ENCODE results near the gene PCNX3. TPM values are rescaled to one million over a fixed set of nuclear protein-coding genes. Genes with fewer than 3 reads are reported as not detected.

Gene PCNX3
- total and polyA plus RNA-seq, 10 of the 15 experiments (the other 5 are each of a cell fraction or from before 2014, with no cell fraction given), result 0.03 to 46.6 (median 8.4) TPM

DNA sequence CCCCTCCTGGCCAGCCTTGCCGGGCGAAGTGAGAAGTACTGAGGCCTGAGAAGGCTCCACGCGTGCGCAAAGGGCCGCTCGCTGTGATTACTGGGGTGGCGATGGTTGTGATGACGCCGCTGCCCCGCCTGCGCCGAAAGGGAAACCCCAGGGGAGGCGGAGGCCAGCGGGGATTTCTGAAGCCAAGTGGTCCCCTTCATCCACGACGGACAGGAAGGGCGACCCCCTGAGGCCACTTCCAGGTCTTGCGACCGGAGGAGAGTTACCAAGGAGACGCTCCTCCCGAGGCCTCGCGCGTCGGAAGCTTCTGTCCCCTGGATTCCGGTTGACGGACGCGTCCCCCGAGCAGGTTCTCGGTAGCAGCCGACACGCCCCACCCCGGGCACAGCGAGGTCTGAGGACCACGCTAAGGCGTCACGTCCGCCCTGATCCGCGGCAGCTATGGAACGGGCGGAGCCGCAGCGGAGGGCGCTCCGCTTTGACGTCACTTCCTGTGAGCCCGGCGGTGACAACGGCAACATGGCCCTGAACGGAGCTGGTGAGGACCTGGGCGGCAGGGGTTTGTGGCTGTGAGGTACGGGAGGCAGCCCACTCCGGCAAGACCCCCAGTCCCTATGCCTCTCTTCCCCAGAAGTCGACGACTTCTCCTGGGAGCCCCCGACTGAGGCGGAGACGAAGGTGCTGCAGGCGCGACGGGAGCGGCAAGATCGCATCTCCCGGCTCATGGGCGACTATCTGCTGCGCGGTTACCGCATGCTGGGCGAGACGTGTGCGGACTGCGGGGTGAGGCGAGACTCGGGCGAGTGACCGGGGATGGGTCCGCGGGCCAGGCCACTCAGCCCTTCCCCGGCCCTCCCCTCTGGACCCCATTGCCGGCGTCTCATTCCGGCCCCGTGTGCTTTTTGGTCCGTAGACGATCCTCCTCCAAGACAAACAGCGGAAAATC, 45.3 kb upstream of the PCNX3 start, which contains the start of gene ZNRD2 (continued):
- TF ChIP-seq, protein P1, sequence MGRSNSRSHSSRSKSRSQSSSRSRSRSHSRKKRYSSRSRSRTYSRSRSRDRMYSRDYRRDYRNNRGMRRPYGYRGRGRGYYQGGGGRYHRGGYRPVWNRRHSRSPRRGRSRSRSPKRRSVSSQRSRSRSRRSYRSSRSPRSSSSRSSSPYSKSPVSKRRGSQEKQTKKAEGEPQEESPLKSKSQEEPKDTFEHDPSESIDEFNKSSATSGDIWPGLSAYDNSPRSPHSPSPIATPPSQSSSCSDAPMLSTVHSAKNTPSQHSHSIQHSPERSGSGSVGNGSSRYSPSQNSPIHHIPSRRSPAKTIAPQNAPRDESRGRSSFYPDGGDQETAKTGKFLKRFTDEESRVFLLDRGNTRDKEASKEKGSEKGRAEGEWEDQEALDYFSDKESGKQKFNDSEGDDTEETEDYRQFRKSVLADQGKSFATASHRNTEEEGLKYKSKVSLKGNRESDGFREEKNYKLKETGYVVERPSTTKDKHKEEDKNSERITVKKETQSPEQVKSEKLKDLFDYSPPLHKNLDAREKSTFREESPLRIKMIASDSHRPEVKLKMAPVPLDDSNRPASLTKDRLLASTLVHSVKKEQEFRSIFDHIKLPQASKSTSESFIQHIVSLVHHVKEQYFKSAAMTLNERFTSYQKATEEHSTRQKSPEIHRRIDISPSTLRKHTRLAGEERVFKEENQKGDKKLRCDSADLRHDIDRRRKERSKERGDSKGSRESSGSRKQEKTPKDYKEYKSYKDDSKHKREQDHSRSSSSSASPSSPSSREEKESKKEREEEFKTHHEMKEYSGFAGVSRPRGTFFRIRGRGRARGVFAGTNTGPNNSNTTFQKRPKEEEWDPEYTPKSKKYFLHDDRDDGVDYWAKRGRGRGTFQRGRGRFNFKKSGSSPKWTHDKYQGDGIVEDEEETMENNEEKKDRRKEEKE (IDR thresholded peaks at IDR 0.05), result no peak
- TF ChIP-seq, protein P2, sequence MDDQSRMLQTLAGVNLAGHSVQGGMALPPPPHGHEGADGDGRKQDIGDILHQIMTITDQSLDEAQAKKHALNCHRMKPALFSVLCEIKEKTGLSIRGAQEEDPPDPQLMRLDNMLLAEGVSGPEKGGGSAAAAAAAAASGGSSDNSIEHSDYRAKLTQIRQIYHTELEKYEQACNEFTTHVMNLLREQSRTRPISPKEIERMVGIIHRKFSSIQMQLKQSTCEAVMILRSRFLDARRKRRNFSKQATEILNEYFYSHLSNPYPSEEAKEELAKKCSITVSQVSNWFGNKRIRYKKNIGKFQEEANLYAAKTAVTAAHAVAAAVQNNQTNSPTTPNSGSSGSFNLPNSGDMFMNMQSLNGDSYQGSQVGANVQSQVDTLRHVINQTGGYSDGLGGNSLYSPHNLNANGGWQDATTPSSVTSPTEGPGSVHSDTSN (IDR thresholded peaks at IDR 0.05; ENCODE audit: insufficient replicate concordance, low read depth, low read length), result peak; percentile 83
- TF ChIP-seq, protein P3, sequence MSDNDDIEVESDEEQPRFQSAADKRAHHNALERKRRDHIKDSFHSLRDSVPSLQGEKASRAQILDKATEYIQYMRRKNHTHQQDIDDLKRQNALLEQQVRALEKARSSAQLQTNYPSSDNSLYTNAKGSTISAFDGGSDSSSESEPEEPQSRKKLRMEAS (IDR thresholded peaks at IDR 0.05; ENCODE audit: low read depth, low read length), result peak; percentile 65
- TF ChIP-seq ZSCAN29 (IDR thresholded peaks at IDR 0.05) (no peak), NFYB (IDR thresholded peaks at IDR 0.05; ENCODE audit: insufficient read depth, low read depth, low read length) (no peak), TAF1 (IDR thresholded peaks at IDR 0.05; ENCODE audit: borderline replicate concordance, low read depth, low read length) (peak; percentile 81), EP300 (IDR thresholded peaks at IDR 0.05; ENCODE audit: borderline replicate concordance in 1 of 2, control insufficient read depth in 1 of 2, low read depth in 2 of 2, low read length in 2 of 2) (peak in 1 of 2 experiments; percentile 22; a peak in 2 of 4 replicates), FOS (IDR thresholded peaks at IDR 0.05; ENCODE audit: borderline replicate concordance, extremely low read depth, insufficient read length) (no peak), CBX3 (IDR thresholded peaks at IDR 0.05; ENCODE audit: borderline replicate concordance, low read depth) (no peak), RBBP5 (conservative IDR thresholded peaks at IDR 0.05) (no peak), EZH2 (IDR thresholded peaks at IDR 0.05; ENCODE audit: borderline replicate concordance, control insufficient read depth, low read depth, low read length) (no peak), SREBF1 (IDR thresholded peaks at IDR 0.05; ENCODE audit: low read length) (0 out of 2 replicates have a peak, but pooled peaks have one; percentile 37), JUNB (IDR thresholded peaks at IDR 0.05) (peak; percentile 24; the same call in 1 of the 2 replicates), YBX1 (IDR thresholded peaks at IDR 0.05) (no peak), BHLHE40 (IDR thresholded peaks at IDR 0.05; ENCODE audit: borderline replicate concordance in 1 of 2, low read depth in 2 of 2, low read length in 1 of 2) (peak; percentile 65 to 66; a peak in 3 of 4 replicates), POU2F2 (IDR thresholded peaks at IDR 0.05; ENCODE audit: borderline replicate concordance, low read depth, low read length) (peak; percentile 30; the same call in 2 of the 3 replicates)
- TF ChIP-seq, protein P4, sequence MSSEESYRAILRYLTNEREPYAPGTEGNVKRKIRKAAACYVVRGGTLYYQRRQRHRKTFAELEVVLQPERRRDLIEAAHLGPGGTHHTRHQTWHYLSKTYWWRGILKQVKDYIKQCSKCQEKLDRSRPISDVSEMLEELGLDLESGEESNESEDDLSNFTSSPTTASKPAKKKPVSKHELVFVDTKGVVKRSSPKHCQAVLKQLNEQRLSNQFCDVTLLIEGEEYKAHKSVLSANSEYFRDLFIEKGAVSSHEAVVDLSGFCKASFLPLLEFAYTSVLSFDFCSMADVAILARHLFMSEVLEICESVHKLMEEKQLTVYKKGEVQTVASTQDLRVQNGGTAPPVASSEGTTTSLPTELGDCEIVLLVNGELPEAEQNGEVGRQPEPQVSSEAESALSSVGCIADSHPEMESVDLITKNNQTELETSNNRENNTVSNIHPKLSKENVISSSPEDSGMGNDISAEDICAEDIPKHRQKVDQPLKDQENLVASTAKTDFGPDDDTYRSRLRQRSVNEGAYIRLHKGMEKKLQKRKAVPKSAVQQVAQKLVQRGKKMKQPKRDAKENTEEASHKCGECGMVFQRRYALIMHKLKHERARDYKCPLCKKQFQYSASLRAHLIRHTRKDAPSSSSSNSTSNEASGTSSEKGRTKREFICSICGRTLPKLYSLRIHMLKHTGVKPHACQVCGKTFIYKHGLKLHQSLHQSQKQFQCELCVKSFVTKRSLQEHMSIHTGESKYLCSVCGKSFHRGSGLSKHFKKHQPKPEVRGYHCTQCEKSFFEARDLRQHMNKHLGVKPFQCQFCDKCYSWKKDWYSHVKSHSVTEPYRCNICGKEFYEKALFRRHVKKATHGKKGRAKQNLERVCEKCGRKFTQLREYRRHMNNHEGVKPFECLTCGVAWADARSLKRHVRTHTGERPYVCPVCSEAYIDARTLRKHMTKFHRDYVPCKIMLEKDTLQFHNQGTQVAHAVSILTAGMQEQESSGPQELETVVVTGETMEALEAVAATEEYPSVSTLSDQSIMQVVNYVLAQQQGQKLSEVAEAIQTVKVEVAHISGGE (CRISPR knock-in tag; IDR thresholded peaks at IDR 0.05), result peak; percentile 73
- TF ChIP-seq, protein P5, sequence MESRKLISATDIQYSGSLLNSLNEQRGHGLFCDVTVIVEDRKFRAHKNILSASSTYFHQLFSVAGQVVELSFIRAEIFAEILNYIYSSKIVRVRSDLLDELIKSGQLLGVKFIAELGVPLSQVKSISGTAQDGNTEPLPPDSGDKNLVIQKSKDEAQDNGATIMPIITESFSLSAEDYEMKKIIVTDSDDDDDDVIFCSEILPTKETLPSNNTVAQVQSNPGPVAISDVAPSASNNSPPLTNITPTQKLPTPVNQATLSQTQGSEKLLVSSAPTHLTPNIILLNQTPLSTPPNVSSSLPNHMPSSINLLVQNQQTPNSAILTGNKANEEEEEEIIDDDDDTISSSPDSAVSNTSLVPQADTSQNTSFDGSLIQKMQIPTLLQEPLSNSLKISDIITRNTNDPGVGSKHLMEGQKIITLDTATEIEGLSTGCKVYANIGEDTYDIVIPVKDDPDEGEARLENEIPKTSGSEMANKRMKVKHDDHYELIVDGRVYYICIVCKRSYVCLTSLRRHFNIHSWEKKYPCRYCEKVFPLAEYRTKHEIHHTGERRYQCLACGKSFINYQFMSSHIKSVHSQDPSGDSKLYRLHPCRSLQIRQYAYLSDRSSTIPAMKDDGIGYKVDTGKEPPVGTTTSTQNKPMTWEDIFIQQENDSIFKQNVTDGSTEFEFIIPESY (IDR thresholded peaks at IDR 0.05), result no peak
